NCI-H748 (cell line): ENCODE measurements around the gene PEAK1.

ENCODE experiments used
- DNase-seq: peaks from one replicate; lab custom pipeline; 2025; ENCODE audit not compliant: unreplicated experiment; lab: John Stamatoyannopoulos, UW

Gene PEAK1

GRCh38 chr15:77402740-77403379, 17.0 kb downstream of the PEAK1 start:
- no peak for DNase-seq

- DNase-seq = no peak
Measured at GRCh38 chr15:77400258-77400657, 19.6 kb downstream of the PEAK1 start.

- DNase-seq = no peak
Measured at GRCh38 chr15:77398927-77399326, 21.0 kb downstream of the PEAK1 start.

- DNase-seq = no peak
Measured at GRCh38 chr15:77396692-77397091, 23.2 kb downstream of the PEAK1 start.

GRCh38 chr15:77395013-77395774, 24.7 kb downstream of the PEAK1 start:
- DNase-seq = no peak

GRCh38 chr15:77393471-77393840, 26.4 kb downstream of the PEAK1 start:
- no peak for DNase-seq

DNA sequence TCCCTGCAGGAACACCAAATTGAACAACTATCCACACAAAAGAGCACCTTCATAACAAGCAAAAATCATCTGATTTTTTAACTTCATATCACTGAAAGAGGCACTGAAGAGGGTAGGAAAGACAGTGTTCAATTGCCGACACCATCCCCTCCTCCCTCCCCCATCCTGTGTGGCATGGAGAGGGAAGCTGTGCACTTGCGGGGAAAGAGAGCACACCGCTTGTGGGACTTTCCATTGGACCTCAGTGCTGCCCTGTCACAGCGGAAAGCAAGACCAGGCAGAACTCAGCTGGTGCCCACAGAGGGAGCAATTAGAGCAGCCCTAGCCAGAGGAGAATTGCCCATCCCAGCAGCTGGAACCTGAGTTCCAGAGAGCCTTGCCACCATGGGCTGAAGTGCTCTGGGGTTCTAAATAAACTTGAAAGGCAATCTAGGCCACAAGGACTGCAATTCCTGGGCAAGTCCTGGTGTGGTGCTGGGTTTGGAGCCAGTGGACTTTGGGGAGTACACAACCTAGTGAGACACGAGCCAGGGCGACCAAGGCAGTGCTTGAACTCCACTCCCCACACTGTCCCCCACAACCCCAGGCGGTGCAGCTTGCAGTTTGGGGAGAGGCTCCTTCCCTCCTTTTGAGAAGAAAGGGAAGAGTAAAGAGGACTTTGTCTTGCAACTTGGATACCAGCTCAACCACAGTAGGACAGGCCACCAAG, 27.0 kb downstream of the PEAK1 start:
- no peak for DNase-seq

DNA sequence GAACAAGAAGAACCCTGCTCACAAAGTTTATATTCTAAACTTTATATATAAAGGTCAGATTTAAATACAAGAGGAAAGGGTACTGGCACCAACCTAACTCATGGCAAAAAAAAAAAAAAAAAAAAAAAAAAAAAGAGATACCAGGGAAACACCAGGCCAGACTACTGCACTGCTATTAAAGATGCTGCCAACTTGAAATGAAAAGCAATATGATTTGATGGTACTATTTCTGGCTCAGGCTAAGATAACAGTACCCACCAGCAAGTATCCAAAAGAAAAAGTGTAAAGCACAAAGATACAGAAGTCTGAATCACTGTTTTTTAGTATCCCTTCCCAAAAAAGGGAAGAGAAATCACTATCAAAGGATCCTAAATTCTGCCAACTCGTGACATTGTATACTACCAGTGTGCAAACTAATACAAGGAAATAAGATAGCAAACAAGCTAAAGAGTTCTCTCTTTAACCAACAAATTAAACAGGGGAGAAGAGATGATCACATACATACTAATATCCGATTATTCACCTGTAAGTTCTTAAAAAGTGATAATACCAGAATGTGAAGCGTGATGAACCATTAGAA, 28.4 kb downstream of the PEAK1 start:
- no peak for DNase-seq

DNA sequence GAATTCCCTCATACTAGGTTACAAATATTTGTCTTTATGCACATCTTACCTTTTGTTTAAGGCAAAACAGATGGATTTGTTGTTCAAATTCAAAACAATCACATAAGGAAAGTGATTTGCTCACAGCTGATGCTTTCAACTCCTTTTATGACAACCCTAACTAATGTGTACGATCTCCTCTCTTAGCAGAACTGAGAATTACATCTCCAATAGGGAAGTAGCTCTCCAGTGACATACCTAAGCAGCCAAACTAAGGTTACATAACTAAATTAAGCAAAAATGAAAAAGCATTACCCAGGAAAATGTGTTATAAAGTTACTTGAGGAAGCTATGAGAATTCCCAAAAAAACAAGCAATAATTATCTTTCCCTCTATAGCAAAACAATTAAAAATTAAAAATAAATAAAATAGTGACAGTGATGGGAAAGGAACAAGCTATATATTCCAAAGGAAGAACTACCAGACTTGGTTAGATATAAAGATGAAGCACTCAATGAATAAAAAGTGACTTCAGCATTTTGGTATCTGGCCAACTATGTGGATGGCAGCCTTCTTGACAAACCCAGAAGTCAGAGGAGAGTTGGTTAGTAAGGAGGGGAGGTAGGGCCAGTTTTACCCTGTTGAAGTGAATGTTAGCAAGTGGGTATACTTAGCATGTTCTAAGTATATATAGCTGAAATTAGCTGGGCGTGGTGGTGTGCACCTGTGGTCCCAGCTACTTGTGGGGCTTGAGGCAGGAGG, 32.4 kb downstream of the PEAK1 start:
- no peak for DNase-seq

GRCh38 chr15:77386626-77387025, 33.3 kb downstream of the PEAK1 start:
- DNase-seq = no peak

GRCh38 chr15:77384589-77385359, 35.1 kb downstream of the PEAK1 start:
- DNase-seq = no peak

GRCh38 chr15:77384086-77384485, 35.8 kb downstream of the PEAK1 start:
- no peak for DNase-seq

- no peak for DNase-seq
Measured at GRCh38 chr15:77380033-77380432, 39.9 kb downstream of the PEAK1 start.

GRCh38 chr15:77376770-77377169, 43.1 kb downstream of the PEAK1 start:
- peak; percentile 24 for DNase-seq

GRCh38 chr15:77375133-77375532, 44.8 kb downstream of the PEAK1 start:
- DNase-seq = no peak

DNA sequence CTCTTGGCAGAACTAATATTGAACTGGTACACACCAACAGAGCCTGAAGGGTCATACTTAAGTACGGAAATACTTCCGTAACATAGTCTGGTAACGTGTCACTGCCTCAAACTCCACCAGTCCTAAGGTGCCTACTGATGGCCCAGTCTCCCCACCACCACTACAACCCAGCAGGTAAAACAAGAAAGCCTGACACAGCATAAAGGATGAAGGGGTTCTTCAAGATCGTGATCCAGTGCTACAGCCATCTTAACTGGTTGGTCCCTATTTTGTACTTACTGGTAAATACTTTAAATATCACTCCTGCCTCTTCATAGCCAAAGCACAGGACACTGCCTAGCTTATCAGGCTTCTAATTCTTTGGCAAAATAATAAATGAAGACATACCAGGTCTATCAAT, 46.5 kb downstream of the PEAK1 start:
- DNase-seq = no peak

DNA sequence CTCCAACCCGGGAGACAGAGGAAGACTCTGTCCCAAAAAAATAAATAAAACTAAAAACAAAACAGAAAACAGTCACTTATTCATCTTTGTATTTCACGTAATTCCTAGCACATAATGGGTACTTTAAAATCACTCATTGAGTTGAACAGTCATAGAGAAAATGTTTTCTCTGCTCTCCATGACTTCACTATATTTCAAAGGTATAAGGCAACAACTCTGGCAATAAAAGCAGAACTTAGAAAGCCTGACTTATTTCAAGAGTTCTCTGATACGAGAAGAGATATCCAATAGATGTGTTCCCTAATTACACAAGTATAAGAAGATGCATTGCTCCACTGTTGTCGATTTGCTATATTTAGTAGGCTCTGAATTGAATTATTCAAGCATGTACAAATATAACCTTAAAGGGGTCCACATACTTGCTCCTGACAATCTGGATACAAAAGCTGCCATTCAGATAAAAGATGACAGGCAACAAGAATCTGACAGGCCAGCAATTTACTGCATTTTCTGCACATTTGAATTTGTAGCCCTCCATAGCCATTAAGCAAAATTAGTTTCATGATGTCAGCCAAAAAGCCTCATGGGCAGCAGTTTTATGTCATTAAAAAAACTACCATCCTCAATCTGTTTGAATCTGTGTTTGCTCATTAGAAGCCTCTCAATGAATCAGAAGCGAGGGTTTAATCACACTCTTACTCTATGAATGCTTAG, 47.9 kb downstream of the PEAK1 start:
- no peak for DNase-seq

DNA sequence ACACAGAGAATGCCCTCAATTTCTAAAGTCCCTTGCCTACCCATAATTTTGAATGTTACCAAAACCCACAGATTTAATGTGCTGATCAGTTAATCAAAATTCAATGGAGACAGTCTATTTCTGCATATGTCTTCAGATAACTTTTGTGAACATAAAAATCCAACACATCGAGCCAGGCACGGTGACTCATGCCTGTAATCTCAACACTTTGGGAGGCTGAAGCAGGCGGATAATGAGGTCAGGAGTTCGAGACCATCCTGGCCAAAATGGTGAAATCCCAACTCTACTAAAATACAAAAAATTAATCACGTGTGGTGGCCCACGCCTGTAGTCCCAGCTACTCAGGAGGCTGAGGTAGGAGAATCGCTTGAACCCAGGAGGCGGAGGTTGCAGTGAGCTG, 49.3 kb downstream of the PEAK1 start:
- no peak for DNase-seq

DNA sequence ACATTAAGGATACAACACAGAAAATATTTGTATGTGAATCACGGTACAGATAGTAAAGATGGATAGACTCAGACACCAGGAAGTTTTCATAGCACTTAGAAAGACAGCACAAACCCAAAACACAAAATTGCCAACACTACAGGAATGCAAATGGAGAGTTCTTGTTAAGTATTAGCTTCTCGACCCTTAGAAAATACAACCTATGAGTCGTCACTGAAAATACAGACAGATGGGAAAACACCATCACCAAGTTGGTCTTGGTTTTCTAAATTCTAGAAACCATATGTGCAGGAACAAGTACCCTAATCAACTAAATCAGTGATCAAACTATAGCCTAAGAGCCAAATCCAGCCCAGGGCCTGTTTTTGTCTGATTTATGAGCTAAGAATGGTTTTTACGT, 50.7 kb downstream of the PEAK1 start:
- no peak for DNase-seq

DNA sequence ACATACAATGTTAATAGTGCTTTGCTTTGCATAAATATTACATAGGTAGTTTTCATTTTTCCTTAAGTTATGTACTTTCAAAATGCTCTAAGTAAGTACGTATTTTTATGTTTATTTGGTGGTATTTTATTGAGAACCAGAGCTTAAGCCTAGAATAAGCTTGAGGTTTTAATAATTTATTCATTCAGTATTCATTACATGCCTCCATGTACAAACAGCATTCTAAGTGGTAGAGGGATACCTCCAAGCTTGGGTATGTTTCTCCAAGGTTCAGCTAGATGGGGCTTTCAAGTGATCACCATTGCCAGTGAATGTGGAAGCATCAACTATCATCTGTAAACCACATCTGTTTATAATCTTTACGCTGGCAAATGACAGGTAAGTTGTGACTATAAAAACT, 52.3 kb downstream of the PEAK1 start:
- DNase-seq = no peak
